HL-60 (cell line): ENCODE data around the gene POLD2.

Experiments
- GABPA ChIP-seq: IDR thresholded peaks from 2 replicates; pipeline ENCODE4 v1.6.1; 2012; ENCODE audit warnings: low read depth
- POLR2AphosphoS5 ChIP-seq: IDR thresholded peaks from 2 replicates; pipeline ENCODE4 v1.6.1; 2012; ENCODE audit warnings: low read depth
- REST ChIP-seq: IDR thresholded peaks from 2 replicates; pipeline ENCODE4 v1.6.1; 2012; ENCODE audit warnings: low read depth; ENCODE audit not compliant: insufficient replicate concordance
- SPI1 ChIP-seq: IDR thresholded peaks from 2 replicates; pipeline ENCODE4 v1.6.1; 2012; ENCODE audit warnings: low read depth, mild to moderate bottlenecking, borderline replicate concordance
- TF ChIP-seq, protein P1 (sequence below): IDR thresholded peaks from one replicate; pipeline ENCODE4 v1.5.1; 2011; ENCODE audit warnings: low read length, control low read depth, inconsistent platforms; ENCODE audit not compliant: insufficient read depth

DNA sequence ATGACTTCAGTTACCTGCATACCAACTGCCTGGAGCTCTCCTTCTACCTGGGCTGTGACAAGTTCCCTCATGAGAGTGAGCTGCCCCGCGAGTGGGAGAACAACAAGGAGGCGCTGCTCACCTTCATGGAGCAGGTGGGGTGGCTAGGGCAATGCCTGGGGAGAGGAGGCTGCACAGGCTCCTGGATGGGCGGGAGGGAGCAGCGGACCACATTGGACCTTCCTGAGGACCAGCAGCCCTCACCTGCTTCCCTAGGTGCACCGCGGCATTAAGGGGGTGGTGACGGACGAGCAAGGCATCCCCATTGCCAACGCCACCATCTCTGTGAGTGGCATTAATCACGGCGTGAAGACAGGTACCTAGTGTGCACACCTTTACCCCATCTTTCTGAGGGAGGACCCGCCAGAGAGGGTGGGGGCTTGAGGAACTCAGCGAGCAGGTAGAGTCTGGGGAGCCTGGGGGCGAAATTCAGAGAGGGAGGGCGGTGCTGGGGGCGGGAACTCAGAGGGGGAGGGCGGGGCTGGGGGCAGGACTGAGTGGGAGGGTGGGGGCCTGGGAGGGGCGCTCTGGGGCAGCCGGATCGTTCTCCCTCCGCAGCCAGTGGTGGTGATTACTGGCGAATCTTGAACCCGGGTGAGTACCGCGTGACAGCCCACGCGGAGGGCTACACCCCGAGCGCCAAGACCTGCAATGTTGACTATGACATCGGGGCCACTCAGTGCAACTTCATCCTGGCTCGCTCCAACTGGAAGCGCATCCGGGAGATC is 10.2 kb downstream of the POLD2 start:
- TF ChIP-seq REST = no peak
- TF ChIP-seq, protein P1, sequence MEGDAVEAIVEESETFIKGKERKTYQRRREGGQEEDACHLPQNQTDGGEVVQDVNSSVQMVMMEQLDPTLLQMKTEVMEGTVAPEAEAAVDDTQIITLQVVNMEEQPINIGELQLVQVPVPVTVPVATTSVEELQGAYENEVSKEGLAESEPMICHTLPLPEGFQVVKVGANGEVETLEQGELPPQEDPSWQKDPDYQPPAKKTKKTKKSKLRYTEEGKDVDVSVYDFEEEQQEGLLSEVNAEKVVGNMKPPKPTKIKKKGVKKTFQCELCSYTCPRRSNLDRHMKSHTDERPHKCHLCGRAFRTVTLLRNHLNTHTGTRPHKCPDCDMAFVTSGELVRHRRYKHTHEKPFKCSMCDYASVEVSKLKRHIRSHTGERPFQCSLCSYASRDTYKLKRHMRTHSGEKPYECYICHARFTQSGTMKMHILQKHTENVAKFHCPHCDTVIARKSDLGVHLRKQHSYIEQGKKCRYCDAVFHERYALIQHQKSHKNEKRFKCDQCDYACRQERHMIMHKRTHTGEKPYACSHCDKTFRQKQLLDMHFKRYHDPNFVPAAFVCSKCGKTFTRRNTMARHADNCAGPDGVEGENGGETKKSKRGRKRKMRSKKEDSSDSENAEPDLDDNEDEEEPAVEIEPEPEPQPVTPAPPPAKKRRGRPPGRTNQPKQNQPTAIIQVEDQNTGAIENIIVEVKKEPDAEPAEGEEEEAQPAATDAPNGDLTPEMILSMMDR = no peak
- peak; percentile 40; the same call in 1 of the 2 replicates for TF ChIP-seq POLR2AphosphoS5
- TF ChIP-seq GABPA = no peak
- TF ChIP-seq SPI1 = no peak
